HCT116 (cell line): Measurements from ENCODE around the gene DYNAP.

Source experiments
- CEBPB ChIP-seq: IDR thresholded peaks from 2 replicates; pipeline ENCODE4 v1.6.1; 2012; ENCODE audit warnings: low read depth
- ELF1 ChIP-seq: IDR thresholded peaks from 2 replicates; pipeline ENCODE4 v1.6.1; 2012; ENCODE audit warnings: low read depth, borderline replicate concordance
- EZH2 ChIP-seq: fragments of 200-600 bp; sonication (generic); IDR thresholded peaks from 2 replicates; pipeline ENCODE4 v1.6.1; 2017; ENCODE audit warnings: antibody characterized with exemption, mixed run types
- POLR2A ChIP-seq: IDR thresholded peaks from 2 replicates; pipeline ENCODE4 v1.7.0; 2011; ENCODE audit warnings: borderline replicate concordance; ENCODE audit not compliant: insufficient read depth, insufficient read length; ENCODE audit errors: extremely low read depth
- POLR2AphosphoS5 ChIP-seq: IDR thresholded peaks from 2 replicates; pipeline ENCODE4 v1.6.1; 2011; ENCODE audit warnings: mild to moderate bottlenecking, low read depth, low read length, moderate library complexity
- SIN3A ChIP-seq: IDR thresholded peaks from 2 replicates; pipeline ENCODE4 v1.6.1; 2012; ENCODE audit warnings: low read depth
- ZNF274 ChIP-seq: fragments of 200-500 bp; sonication (Bioruptor generic); IDR thresholded peaks from 2 replicates; pipeline ENCODE4 v1.6.1; 2014; ENCODE audit warnings: mild to moderate bottlenecking, low read depth, low read length, inconsistent platforms
- TF ChIP-seq, protein P1 (sequence below): IDR thresholded peaks from 2 replicates; pipeline ENCODE4 v1.6.1; 2012; ENCODE audit warnings: low read depth
- TF ChIP-seq, protein P2 (sequence below), 3 experiments: fragments of 200-600 bp in 1 of 3; sonication (generic) in 1 of 3; IDR thresholded peaks in 2 of 3; conservative IDR thresholded peaks in 1 of 3; 2 replicates each; pipeline ENCODE4 v1.5.1; 2012 to 2017; ENCODE audit warnings: low read depth in 2 of 3, low read length in 2 of 3, antibody characterized with exemption in 1 of 3, borderline replicate concordance in 1 of 3, control low read depth in 1 of 3, mild to moderate bottlenecking in 1 of 3, mixed read lengths in 1 of 3, mixed run types in 1 of 3, moderate library complexity in 1 of 3; ENCODE audit not compliant: insufficient read depth in 1 of 3

DNA sequence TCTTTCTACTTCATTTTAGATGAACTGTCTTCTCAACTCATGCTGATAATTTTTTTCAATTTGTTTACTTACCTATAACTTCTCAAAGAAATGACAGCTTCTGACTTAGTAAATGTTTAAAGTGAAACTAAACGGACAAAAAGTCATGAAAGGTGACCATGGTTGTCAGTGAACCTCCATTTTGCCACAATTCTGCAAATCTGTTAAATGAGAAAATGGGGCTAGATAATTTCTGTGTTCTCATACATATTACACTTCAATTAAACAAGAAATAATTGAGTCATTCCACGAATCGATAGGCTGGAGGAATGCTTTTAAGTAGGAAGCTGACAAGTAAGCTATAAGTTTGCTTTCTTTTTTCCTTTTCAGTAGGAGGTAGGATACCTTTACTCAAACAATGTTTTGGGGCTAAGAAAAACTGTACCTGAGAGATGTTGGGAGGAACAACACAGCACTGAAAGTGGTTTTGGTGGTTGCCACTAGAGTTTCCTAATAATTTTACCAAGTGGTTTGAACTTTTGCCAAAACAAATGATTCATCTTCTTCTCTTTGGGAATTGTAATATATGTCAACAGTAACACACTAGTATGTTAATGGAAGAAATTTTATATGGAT lies 17.1 kb downstream of the DYNAP start:
- TF ChIP-seq, protein P1, sequence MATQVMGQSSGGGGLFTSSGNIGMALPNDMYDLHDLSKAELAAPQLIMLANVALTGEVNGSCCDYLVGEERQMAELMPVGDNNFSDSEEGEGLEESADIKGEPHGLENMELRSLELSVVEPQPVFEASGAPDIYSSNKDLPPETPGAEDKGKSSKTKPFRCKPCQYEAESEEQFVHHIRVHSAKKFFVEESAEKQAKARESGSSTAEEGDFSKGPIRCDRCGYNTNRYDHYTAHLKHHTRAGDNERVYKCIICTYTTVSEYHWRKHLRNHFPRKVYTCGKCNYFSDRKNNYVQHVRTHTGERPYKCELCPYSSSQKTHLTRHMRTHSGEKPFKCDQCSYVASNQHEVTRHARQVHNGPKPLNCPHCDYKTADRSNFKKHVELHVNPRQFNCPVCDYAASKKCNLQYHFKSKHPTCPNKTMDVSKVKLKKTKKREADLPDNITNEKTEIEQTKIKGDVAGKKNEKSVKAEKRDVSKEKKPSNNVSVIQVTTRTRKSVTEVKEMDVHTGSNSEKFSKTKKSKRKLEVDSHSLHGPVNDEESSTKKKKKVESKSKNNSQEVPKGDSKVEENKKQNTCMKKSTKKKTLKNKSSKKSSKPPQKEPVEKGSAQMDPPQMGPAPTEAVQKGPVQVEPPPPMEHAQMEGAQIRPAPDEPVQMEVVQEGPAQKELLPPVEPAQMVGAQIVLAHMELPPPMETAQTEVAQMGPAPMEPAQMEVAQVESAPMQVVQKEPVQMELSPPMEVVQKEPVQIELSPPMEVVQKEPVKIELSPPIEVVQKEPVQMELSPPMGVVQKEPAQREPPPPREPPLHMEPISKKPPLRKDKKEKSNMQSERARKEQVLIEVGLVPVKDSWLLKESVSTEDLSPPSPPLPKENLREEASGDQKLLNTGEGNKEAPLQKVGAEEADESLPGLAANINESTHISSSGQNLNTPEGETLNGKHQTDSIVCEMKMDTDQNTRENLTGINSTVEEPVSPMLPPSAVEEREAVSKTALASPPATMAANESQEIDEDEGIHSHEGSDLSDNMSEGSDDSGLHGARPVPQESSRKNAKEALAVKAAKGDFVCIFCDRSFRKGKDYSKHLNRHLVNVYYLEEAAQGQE = no peak
- TF ChIP-seq ELF1 (no peak), CEBPB (no peak), POLR2A (no peak), EZH2 (no peak), POLR2AphosphoS5 (no peak), ZNF274 (no peak), SIN3A (no peak)
- TF ChIP-seq, protein P2, sequence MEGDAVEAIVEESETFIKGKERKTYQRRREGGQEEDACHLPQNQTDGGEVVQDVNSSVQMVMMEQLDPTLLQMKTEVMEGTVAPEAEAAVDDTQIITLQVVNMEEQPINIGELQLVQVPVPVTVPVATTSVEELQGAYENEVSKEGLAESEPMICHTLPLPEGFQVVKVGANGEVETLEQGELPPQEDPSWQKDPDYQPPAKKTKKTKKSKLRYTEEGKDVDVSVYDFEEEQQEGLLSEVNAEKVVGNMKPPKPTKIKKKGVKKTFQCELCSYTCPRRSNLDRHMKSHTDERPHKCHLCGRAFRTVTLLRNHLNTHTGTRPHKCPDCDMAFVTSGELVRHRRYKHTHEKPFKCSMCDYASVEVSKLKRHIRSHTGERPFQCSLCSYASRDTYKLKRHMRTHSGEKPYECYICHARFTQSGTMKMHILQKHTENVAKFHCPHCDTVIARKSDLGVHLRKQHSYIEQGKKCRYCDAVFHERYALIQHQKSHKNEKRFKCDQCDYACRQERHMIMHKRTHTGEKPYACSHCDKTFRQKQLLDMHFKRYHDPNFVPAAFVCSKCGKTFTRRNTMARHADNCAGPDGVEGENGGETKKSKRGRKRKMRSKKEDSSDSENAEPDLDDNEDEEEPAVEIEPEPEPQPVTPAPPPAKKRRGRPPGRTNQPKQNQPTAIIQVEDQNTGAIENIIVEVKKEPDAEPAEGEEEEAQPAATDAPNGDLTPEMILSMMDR (IDR thresholded peaks at IDR 0.05 in 2 of 3, conservative IDR thresholded peaks at IDR 0.05 in 1 of 3; ENCODE audit: borderline replicate concordance in 1 of 3, insufficient read depth in 1 of 3, low read depth in 2 of 3, low read length in 2 of 3) = no peak
